HG03064 (cell line): ENCODE measurements around the gene KCTD19.
A peak's percentile ranks its signal among the peaks of the same experiment; 100 is the strongest.

Experiments
- ATAC-seq: cut with Tn5 transposase; IDR thresholded peaks from one replicate; pipeline ENCODE4 v1.9.1; 2021; ENCODE audit warnings: low read depth; ENCODE audit not compliant: unreplicated experiment

KCTD19 gene

DNA sequence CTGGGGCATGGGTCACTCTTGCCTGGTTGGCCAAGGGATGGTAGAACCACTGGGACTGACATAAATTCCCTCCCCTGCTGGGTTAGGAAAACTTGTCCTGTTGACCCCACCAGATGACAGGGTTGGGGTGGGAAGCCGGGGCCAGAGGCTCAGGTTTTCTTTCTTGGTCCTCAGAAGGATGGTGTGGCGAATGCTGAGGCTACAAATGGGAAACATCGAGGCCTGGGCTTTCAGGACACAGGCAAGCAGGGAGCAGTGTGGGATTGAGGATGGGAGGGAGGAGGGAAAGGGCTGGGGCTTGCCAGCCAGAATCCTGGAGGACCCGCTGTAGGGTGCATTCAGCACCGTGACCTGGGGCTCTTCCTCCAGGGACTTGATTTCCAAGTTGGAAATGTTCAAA, 61.7 kb downstream of the KCTD19 start:
- ATAC-seq = no peak

DNA sequence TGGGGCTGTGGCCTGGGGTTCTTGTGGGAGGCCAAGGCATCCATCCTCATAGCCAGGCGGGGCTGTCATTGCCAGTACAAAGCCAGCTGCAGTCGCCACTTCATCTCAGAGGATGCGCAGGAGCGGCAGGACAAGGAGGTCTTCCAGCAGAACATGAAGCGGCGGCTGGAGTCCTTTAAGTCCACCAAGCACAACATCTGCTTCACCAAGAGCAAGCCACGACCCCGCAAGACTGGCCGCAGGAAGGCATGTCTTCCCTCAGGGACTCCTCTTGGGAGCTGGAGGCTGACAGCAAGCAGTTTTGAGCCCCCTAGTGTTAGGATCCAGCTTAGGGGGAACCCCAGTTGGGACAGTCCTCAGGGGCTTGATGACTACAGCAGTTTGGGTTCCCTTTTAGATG, 62.3 kb downstream of the KCTD19 start:
- no peak for ATAC-seq

DNA sequence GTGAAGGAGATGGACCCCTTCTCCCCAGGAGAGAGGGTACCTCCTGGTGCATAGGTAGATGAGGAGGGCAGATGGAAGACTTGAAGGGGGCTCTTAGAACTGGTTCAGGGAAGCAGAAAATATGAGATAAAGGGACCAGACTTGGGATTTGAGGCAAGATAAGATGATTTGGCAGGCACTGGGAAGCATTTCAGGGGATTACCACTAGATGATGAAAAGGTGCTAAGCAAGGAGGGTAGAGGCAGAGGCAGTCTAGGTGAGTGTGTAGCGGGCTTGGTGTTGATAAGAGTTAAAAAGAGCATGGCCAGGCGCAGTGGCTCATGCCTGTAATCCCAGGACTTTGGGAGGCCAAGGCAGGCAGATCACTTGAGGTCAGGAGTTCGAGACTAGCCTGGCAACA, 63.3 kb downstream of the KCTD19 start:
- no peak for ATAC-seq

DNA sequence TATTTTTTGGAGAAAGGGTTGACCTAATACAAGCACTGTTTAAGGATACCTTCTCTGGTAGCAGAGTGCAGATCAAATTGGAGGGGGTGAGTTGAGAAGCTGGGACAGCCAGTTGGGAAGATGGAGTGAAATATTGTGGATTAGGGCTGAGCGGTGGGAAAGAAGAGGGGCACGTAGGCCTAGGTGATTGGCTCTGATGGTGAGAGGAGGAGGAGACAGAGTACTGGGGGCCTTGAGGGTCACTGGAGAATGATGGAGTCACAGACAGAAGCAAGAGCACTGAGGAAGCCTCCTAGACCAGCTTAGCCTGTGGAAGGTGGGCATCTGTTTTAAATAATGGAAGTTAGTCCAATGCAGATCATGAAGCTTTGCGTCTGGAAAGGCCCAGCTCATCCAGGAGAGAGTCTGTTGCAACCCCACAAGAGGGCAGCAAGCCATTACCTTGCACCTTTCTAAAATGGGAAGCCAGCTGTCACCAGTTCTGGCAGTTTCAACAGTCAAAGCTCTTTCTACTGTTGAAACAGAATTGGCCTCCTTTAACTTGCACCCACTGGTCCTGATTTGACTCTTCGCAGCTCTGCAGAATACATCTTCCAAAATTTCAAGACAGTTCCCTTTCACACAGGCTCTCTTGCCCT, 66.0 kb downstream of the KCTD19 start:
- no peak for ATAC-seq

DNA sequence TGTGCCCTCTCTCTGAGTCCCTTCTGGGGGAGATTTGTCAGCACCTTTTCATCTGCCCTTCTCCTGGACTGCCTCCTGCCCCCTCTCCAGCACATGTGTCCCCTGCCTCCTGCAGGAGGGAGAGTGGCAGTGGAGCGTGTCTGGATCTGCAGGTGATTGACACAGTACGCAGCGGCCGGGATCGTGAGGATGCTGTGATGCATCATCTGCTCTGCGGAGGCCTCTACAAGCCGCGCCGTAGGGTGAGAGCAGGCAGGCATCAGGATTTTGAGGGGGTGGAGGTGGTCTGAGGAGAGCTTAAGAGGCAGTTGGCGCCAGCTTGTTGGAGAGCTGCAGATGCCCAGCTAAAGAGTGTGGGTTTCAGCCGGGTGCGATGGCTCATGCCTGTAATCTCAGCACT, 66.8 kb downstream of the KCTD19 start:
- no peak for ATAC-seq

- no peak for ATAC-seq
These were observed 68.2 kb downstream of the KCTD19 start for GRCh38 chr16:67258161-67258835.

DNA sequence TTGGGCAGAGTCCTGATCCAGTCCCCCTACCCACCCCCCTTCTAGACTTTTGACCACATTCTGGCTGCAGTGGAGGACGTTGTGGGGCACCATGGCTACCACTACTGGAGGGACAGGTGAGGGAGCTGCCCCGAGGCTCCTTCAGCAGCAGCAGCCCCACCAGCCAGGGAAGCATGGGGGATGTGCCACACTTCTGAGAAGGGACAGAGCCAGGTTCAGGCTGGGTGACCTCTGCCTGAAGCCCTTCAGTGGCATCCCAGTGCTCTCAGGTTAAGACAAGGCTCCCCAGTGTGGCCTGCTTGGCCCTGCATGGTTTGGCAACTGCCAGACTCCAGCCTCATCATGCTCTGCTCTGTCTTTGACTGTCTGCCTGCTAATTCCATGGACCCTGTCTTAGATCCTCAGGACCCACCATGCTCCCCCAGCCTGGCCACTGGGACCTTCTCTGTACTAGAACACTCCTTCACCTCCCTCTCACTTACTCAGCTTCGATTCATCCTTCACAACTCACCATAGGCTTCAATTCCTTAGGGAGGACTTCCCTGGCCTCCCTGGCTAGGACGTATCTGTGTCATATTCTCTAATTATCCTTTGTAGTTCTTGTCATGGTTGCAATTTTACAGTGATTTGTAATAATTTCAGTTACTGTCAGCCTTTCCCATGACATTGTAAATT, 68.9 kb downstream of the KCTD19 start:
- no peak for ATAC-seq

- ATAC-seq = no peak
These were observed 69.8 kb downstream of the KCTD19 start for GRCh38 chr16:67256701-67257230.

GRCh38 chr16:67255553-67256221, 70.9 kb downstream of the KCTD19 start:
- no peak for ATAC-seq

- no peak for ATAC-seq
These were observed 71.6 kb downstream of the KCTD19 start for GRCh38 chr16:67254801-67255552.

GRCh38 chr16:67252609-67253497, 73.7 kb downstream of the KCTD19 start:
- no peak for ATAC-seq

- ATAC-seq = no peak
These were observed 76.6 kb downstream of the KCTD19 start for GRCh38 chr16:67250045-67250327.

GRCh38 chr16:67249178-67250044, 77.1 kb downstream of the KCTD19 start:
- no peak for ATAC-seq

GRCh38 chr16:67248401-67249177, 78.0 kb downstream of the KCTD19 start, which contains the start of gene SLC9A5:
SLC9A5 (plus strand) TSS chr16:67248979; CDS start chr16:67249015, 36 bp downstream.
- ATAC-seq = no peak

GRCh38 chr16:67248073-67248400, 78.5 kb downstream of the KCTD19 start:
- ATAC-seq = no peak

DNA sequence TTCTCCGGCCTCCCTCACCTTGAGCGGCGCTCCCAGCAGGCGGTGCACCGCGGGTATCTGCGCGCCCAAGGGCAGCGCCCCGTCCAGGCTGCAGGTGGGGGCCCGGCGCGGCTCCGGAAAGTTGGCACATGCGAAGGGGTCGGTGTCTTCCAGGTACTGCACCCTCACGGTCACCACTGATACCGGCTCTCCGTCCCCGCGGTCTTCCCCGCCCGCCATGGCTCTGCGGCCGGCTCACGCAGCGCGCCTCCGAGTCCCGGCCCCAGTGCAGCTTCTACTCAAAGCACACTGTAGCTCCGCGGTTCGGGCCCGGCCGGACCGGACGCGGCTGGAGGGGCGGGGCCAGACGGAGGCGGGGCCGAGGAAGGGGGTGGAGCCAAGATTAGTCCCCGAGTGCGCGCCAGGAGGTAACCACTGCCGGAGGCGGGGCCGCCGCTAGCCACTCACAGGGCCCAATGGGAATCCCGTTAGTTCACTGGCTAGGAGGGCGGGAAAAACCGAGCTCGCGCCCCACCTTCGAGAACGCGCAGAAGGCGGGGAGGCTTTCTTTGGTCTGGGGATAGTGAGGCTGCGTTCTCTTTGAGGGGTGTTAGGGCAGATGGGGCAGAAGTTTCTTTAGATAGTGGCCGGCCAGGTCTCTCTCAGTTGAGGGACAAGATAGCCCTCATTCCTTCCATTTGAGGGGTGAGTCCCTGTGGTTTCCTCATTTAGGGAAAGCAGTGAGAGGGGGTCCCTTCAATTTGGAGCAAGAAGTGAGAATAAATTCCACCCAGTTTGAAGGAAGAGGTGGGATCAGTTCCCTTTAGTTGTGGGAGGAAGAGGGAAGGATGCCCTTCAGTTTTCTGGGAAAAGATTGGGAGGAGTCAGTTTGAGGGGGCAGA, 79.1 kb downstream of the KCTD19 start, which contains the start of gene FHOD1:
Gene FHOD1, minus strand, starts transcription at position 290 of the 881 bp plus-strand sequence. Its CDS starts 71 bp downstream, at position 219.
- ATAC-seq = peak; percentile 41

- ATAC-seq = no peak
These were observed 79.8 kb downstream of the KCTD19 start for GRCh38 chr16:67246756-67247191.
